GM18868 (cell line): Measurements from ENCODE around the gene GSTO1.
A peak's percentile ranks its signal among the peaks of the same experiment; 100 is the strongest.
"Not testable (repeated sequence)": the region's sequence is repeated elsewhere in the genome, so short reads cannot be mapped to it uniquely, and the experiment has no call there.

Experiments
- ATAC-seq: cut with Tn5 transposase; IDR thresholded peaks from one replicate; pipeline ENCODE4 v1.9.1; 2021; ENCODE audit warnings: mild to moderate bottlenecking, moderate library complexity; ENCODE audit not compliant: unreplicated experiment

Gene GSTO1

DNA sequence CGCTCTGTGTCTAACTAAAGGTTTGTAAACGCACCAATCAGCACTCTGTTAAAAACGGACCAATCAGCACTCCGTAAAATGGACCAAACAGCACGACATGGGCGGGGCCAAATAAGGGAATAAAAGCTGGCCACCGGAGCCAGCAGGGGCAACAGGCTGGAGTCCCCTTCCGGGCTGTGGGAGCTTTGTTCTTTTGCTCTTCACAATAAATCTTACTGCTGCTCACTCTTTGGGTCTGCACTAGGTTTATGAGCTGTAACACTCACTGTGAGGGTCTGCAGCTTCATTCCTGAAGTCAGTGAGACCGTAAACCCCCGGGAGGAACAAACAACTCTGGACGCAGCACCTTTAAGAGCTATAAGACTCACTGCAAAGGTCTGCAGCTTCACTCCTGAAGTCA lies 5.8 kb upstream of the GSTO1 start:
- ATAC-seq: not testable (repeated sequence)

DNA sequence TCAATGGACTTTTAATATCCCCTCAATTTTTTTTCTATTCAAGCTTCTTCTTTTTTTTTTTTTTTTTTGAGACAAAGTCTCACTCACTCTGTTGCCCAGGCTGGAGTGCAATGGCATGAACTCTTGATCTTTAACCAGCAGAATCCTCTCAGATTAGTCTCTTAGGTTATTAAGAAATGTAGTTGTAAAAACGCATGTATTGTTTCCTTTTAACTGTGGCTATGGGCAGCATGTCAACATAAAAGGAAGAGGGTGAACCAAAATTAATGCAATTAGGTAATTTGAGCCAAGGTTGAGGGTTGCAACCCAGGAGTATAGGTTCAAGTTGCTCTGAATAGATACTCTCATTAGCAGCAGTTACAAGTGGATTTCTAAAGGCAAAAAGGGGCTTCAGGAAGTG lies 4.3 kb upstream of the GSTO1 start:
- ATAC-seq: no peak

DNA sequence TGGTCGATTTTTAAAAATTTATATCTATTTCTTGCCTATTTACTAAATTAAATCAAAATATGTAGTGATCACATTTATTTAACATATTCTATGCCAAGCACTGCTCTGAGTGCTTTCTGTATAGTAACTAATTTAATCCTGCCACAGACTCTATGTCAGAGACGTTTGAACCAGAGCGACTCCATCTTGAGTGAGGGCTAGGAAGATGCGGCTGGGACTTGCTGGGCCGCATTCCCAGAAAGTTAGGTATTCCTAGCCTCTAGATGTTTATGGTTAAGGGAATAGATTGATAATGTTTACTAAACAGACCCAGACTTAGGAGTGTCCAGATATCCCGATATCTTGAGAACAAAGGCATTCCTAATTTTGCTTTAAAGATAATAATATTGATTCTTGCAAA lies 3.2 kb upstream of the GSTO1 start:
- no peak for ATAC-seq

DNA sequence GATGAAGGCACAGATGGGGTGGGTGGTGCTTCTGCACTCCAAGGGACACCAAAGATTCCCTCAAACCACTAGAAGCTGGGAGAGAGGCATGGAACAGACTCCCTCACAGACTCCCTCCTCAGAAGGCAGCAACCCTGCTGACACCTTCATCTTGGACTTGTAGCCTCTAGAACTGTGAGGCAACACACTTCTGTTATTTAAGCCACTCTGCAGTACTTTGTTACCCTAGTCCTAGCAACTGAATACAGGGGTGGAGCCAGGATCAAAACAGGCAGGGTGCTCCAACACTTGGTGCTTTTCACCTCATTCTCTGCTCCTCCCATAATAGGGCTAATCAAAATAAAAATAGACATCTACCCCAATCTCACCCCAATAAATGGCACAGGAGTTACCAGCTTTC lies 2.3 kb upstream of the GSTO1 start:
- ATAC-seq: no peak

DNA sequence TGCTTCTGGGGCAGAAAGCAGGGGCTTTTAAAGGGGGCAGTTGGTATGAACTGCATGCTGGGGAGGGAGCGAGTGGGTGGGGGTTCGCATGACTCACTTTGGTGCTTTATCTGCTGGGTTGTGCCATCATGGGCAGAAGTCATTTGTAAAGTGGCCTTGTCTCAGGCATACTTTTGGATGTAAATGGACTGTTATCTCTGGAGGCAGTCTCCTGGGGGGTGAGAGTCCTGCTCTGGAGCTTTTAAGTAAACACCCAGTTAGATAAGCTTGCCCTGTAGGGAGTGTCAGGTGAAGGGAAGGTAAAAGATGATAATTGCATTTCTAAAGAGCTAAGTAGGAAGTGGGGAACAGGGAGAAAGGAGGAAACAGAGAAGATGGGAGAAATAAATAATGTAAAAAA lies 1.6 kb upstream of the GSTO1 start:
- ATAC-seq: no peak

DNA sequence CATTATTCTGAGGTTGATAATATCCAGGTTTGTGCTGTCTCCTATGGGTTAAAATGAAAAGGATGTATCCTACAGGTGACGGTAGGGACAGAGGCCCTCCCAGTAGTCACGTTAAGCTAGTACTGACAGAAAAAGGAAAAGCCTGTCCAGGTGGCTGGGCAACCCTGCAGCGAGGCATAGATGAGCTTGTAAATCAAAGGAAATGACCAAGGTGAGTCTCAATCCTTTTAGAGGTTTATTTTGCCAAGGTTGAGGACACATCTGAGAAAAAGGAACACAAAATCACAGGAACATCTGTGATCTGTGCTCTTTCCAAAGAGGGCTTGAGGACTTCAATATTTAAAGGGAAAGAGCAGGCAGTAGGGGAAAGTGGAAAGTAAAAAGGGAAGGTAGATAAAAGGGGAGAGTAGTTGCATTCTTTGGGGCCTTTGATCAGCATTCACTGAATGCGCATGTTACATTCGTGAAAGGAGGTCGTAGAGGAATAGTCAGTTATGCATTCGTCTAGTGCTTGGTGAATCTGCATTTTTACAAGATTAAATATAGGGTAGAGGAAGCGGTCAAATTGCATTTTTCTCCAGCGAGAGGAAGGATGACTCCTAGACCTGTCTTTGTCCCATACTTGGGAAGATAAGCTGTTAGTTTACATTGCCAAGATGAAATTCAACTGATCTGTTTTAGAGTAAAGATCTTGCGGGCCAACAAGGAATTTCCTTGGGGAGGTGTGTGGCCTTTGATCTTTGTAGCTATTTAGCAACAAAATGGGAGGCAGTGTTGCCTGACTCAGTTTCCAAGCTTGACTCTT lies 884 bp upstream of the GSTO1 start:
- ATAC-seq: no peak

DNA sequence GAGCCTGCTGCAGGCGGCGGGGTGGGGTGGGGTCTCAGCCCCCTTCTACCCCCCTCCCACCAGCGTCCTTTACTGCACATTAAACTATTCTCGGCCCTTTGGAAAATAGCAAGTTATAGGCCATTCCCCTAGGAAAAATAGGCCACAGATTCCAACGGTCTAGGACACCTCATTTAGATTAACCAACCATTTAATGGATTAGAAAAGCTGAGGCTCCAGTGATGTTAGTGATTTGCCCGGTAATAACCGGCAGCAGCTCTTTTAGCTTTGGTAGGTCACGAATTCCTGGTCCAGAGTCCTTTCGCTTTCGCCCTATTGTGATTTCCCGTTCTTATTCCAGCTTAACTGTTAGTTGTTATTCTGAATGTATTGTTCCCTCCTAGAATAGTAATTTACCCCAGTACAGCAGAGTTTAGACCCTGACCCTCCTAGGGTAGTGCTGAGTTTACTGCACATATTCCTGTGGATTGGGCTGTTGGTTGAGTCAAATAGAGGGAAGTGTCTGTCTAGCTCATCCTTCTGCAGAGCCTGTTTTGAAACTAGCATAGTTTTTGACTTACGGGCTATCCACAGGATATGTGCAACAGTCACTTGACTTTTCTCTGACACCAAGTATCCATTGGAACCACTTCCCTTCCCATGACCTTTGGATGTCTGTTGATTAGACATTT lies 754 bp downstream of the GSTO1 start:
- peak; percentile 28 for ATAC-seq

DNA sequence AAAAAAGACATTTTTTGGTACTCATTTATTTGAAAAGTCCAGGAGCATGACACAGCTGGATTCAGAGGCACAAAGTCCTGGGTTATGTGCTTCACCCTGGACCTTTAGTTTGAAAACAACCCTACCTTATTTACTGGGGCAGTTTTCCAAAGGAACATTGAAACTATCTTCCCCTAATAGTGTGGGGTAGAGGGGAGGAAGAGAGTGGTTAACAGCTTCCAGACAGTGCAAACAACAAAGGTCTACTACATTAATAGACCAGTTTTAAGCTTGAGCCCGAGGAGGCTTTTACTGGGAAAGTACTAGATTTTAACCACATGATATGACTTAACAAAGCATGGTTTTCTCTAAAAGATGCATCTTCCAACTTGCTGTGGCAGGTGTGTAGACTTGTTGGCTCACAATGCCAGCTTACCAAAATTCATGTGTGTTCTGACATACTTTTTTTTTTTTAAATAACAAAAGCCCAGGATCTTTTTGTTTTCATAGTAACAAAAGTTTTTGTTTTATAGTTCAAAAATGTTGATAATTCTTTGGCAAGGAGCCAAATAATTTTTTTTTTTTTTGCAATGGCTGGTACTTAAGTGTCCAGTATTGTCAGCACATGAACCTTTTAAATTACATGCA lies 1.8 kb downstream of the GSTO1 start:
- ATAC-seq: no peak

DNA sequence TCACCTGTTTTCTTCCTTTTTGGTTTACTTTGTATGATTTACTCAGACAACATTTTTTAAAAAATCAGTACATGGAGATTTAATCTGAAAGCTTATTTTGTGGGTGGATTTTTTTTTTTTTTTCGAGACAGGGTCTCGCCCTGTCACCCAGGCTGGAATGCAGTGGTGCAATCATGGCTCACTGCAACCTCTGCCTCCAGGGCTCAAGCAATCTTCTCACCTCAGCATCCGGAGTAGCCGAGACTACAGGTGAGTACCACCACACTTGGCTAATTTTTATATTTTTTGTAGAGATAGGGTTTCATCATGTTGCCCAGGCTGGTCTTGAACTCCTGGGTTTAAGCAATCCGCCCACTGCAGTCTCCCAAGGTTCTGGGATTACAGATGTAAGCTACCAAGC lies 2.5 kb downstream of the GSTO1 start:
- no peak for ATAC-seq

DNA sequence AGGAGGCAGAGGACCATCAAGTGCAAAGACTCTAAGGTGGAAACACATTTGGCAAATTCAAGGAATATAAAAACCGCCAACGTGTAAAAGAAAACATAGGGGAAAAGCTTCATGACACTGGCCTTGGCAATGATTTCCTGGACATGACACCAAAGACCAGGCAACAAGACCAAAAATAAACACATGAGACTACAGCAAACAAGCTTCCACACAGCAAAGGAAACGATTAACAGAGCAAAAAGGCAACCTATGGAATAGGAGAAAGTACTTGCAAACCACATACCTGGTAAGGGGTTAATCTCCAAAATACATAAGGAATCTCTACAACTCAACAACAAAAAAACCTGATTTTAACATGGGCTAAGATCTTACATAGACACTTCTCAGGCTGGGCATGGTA lies 3.5 kb downstream of the GSTO1 start:
- no peak for ATAC-seq

DNA sequence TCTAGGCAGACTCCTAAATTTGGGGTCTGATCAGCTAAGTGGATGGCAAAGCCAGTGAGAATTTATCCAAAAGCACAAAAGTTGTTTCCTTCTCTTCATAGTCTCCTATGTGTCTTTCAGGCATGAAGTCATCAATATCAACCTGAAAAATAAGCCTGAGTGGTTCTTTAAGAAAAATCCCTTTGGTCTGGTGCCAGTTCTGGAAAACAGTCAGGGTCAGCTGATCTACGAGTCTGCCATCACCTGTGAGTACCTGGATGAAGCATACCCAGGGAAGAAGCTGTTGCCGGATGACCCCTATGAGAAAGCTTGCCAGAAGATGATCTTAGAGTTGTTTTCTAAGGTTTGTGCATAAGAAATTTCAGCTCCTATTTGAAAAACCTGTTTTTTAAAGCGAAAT lies 4.8 kb downstream of the GSTO1 start:
- ATAC-seq: no peak

DNA sequence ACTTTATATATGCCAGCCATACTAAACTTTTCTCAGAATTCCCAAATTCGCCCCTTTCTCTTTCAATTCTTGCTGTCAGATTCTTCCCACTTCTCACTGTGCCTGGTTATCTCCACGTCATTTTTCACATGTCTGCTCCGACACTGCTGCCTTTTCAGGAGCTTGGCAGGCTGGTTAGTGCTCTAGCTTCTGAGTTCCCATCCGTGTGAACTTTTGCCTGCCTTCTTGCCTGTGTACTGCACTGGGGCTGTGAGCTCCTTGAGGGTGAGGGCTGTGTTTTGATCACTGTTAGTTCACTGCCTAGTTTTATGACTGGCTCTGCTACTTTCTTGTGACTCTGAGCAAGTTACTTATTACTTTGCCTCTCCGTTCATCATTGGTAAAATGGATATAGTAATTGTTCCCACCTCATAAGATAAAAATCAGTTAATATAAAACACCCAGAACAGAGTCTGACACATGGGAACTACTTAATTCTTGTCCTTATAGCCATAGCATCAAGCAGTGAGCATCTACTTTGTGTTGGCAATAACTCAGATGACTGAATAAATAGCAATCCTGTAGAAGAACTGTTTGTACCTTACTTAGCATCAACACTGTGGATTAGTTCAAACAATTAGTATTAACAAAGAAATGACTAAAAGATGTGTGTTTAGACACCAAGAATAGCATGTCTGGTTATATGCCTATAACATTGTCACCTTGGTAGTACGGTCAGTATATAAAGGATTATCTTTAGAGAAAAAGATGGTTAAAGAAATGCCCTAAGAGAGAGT lies 5.5 kb downstream of the GSTO1 start:
- ATAC-seq: no peak

DNA sequence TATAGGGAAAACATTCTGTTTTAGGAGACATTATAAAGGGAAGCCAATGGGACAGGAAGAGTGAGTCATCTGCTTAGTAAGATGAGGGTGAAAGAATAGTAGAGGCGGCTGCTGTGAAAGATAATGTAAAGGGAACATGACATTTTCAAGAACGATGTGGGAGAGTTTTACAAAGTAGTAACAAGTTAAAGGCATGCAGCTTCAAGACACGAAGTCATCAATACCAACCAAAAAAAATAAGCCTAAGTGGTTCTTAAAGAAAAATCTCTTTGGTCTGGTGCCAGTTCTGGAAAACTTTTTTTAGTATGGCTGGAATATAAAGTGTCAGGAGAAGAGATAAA lies 6.1 kb downstream of the GSTO1 start:
- no peak for ATAC-seq

DNA sequence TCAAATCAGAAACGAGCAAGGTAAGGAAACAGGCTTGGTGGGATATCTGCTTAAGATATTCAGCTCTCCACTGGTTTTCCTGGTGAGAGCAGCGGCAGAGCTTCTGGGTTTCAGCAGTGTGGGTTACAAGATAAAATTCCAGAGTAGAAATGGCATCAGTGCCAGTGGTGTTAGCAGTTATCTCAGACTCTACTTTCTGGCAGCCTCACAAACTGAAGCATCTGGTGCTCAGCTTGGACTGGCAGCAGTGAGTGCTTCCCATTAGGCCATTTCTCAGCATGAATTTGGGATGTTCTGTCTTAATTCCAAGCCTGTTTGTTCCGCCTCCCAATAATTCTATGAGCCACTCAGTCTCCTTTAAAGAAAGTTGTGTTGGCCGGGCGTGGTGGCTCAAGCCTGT lies 7.4 kb downstream of the GSTO1 start:
- ATAC-seq: no peak

DNA sequence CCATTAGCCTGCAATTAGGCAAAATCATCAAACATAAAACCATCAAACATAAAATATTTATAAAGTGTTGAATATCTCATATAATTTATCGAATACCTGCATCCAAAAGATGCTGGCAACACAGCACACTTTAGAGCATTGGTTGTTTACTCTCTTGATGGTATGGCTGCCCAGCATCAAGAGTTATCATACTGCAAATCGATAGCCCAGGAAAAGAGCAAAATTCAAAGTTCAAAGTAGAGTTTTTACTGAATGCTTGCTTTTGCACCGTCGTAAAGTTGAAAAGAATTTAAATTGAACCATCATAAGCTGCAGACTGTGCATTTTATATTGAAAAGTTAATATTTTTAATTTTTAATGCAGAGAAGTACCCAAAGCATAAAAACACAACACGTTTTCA lies 10.1 kb downstream of the GSTO1 start:
- no peak for ATAC-seq

DNA sequence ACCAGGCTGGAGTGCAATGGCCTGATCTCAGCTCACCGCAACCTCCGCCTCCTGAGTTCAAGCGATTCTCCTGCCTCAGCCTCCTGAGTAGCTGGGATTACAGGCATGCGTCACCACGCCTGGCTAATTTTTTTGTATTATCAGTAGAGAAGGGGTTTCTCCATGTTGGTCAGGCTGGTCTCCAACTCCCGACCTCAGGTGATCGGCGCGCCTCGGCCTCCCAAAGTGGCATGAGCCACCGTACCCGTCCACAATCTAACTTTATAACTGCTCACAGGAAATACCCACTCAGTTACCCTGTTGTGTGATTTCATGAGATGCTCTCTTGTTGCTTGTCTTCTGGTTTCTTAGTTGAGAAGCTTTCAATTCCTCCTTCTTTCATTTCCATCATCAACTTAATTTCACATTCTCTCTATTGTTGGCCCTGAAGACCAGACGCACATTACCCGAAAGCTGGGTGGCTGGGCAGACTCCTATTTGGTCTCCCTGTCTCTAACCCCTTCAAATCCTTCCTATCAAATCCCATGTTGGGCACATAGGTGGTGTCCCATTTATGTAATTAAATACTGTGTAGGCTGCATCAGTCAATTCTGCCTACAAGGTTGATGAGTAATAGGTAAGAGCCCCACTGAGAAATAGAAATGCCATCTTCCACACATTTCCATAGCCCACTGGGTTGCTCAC lies 13.2 kb downstream of the GSTO1 start:
- ATAC-seq: no peak

DNA sequence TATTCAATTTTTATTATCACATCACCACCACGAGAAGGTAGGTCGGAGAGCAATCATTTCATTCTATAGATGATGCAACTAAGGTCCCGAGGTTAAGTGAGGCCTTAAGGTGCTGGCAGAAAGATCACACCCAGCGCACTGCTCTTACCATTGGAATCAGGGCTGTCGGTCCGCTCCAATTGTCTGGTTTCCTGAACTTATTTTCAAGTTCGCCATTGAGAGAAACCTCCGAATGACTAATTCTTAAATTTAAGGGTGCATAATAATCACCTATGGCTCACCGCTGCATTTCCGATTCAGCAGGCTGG lies 13.7 kb downstream of the GSTO1 start:
- no peak for ATAC-seq

DNA sequence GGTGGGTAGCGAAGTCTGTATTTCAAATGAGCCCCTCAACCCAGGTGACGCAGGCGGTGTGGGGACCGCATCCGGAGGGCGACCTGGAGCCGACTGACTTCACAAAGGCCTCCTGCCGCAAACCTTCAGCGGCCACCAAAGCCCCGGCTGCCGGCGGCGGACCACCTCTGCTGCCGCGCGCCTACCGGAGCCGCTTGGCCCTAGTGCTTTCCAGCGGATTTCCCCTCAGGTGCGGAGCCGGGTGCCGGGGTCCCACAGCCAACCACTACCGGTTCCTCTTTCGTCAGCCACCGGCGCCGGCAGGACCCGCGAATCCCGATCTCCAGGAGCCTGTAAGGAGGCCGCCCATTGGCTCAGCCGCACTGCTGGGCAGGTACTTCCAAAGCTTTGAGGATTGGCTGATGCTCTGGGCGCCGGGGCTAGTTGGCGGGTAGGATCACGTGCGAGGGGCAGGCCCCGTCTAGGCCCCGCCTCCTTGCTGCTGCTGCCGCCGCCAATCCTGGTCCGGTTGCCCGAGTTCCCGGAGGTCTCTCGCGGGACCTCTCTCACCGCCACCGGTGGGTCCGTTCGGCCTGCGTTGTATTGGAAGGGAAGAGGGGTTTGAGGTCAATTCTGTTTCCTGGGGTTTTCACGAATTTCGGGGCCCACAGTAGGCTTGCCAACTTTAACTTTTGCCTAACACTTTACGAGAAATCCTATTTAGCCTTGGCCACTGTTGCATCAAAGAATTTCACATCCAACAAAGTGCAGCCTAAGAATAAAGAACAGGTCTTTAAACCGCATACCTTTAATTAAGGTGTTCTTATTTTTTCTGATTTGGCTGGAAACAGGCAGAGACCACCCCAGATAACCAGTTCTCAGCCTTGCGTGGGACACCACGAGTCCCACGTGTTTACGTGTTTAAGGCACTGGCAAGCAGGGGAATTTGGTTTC lies 14.3 kb downstream of the GSTO1 start, which contains the start of gene GSTO2:
Gene GSTO2 (plus strand): TSS at position 472 of the 933 bp plus-strand sequence. CDS start 5,732 bp downstream, outside the sequence.
- ATAC-seq: peak; percentile 98

DNA sequence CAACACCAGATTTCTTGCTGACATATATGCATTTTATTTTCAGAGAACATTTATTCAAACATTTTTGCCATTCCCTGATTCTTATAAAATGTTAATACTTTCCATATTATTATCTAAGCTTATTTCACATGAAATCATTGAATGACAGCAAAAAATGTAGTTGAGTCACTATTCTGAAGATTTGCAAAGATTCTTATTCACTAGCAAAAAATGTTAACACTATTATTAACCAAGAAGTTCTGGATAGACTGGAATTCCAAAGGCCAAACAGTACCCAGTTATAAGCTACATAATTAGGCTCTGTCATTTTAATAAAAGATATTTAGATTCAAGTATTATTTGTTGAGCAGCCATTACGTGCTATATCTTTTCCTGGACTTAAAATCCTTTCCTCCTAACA lies 18.6 kb downstream of the GSTO1 start:
- ATAC-seq: no peak
